ENCODE results near the gene MAGI2.

DNA sequence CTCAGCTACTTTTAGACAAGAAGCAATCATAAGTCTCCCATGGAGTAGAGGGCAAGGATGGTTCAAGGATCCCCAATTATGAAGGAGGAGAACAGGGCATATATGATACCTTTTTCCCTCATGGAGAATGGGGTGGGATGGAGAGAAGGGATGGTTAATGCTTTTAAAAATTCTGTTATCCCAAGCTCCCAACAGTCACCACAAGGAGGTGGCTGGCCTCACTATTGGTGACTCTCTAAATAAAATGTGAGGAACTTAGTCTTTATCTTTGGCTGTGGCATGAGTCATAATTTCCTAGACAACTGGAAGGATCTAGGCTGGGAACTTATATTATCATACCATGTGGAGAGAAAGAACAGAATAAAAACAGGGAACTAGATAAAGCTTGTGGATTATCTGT lies 1357.9 kb downstream of the MAGI2 start:
- TF ChIP-seq, protein P1, sequence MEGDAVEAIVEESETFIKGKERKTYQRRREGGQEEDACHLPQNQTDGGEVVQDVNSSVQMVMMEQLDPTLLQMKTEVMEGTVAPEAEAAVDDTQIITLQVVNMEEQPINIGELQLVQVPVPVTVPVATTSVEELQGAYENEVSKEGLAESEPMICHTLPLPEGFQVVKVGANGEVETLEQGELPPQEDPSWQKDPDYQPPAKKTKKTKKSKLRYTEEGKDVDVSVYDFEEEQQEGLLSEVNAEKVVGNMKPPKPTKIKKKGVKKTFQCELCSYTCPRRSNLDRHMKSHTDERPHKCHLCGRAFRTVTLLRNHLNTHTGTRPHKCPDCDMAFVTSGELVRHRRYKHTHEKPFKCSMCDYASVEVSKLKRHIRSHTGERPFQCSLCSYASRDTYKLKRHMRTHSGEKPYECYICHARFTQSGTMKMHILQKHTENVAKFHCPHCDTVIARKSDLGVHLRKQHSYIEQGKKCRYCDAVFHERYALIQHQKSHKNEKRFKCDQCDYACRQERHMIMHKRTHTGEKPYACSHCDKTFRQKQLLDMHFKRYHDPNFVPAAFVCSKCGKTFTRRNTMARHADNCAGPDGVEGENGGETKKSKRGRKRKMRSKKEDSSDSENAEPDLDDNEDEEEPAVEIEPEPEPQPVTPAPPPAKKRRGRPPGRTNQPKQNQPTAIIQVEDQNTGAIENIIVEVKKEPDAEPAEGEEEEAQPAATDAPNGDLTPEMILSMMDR (IDR thresholded peaks at IDR 0.05), result no peak
- no peak for TF ChIP-seq POLR2A (IDR thresholded peaks at IDR 0.05)

Measured in body of pancreas (tissue), 4 donors.